NB4 (cell line): Measurements from ENCODE around the gene MUC5B.
A peak's percentile ranks its signal among the peaks of the same experiment; 100 is the strongest.

ENCODE experiments used
- DNase-seq: peaks from one replicate; pipeline ENCODE4 v3.0.0; 2010; ENCODE audit warnings: low read depth
- H3K4me3 ChIP-seq: one replicate; pipeline ENCODE4 v1.5.1; 2011; ENCODE audit warnings: mild to moderate bottlenecking, low read depth, low read length, moderate library complexity
- MYC ChIP-seq: IDR thresholded peaks from 2 replicates; pipeline ENCODE4 v1.6.1; 2011; ENCODE audit warnings: low read depth, low read length
- POLR2A ChIP-seq: IDR thresholded peaks from 2 replicates; pipeline ENCODE4 v1.6.1; 2011; ENCODE audit warnings: mild to moderate bottlenecking; ENCODE audit not compliant: insufficient read length; ENCODE audit errors: extremely low read depth
- TF ChIP-seq, protein P1 (sequence below): IDR thresholded peaks from 2 replicates; pipeline ENCODE4 v1.6.1; 2011; ENCODE audit warnings: low read depth, low read length
- TF ChIP-seq, protein P2 (sequence below): IDR thresholded peaks from one replicate; pipeline ENCODE4 v1.5.1; 2012; ENCODE audit warnings: low read depth, low read length

MUC5B gene

DNA sequence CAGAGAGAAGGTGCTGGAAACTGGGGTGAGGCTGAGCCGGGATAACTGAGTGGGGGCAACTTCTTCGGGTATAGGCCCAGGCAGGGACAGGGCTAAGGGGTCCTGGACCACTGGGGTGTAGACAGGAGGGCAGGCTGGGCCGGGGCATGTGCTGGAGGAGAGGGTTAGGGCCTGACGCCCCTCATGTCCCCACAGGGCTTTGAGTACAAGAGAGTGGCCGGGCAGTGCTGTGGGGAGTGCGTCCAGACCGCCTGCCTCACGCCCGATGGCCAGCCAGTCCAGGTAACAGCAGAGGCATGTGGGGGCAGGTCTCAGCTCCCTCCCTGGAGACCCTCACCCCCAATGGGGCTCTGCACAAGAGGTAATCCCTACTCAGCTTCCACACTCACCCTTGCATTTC lies 36.7 kb downstream of the MUC5B start:
- TF ChIP-seq, protein P1, sequence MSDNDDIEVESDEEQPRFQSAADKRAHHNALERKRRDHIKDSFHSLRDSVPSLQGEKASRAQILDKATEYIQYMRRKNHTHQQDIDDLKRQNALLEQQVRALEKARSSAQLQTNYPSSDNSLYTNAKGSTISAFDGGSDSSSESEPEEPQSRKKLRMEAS, result no peak
- TF ChIP-seq POLR2A, result no peak
- TF ChIP-seq, protein P2, sequence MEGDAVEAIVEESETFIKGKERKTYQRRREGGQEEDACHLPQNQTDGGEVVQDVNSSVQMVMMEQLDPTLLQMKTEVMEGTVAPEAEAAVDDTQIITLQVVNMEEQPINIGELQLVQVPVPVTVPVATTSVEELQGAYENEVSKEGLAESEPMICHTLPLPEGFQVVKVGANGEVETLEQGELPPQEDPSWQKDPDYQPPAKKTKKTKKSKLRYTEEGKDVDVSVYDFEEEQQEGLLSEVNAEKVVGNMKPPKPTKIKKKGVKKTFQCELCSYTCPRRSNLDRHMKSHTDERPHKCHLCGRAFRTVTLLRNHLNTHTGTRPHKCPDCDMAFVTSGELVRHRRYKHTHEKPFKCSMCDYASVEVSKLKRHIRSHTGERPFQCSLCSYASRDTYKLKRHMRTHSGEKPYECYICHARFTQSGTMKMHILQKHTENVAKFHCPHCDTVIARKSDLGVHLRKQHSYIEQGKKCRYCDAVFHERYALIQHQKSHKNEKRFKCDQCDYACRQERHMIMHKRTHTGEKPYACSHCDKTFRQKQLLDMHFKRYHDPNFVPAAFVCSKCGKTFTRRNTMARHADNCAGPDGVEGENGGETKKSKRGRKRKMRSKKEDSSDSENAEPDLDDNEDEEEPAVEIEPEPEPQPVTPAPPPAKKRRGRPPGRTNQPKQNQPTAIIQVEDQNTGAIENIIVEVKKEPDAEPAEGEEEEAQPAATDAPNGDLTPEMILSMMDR, result no peak
- no peak for TF ChIP-seq MYC
- H3K4me3 ChIP-seq, result no peak overlapping the region
- no peak for DNase-seq

DNA sequence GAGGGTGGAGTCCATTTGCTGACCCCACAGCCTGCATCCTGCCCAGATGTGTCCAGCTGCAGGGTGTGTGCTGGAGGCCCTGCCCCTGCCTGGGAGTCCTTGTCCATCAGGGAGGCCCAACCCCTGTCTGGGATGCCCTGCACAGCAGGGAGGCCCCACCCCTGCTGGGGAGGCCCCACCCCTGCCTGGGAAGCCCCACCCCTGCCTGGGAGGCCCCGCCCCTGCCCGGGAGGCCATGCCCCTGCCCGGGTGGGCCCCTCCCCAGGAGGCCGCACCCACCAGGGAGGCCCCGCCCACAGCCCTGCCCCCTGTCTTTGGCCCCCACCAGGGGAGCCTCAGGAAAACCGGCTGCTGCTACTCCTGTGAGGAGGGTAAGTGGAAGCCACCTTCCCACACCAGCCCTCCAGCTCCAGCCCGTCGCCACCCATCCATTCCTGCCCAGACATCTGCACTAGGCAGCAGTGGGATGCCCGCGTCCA lies 37.2 kb downstream of the MUC5B start:
- no peak overlapping the region for H3K4me3 ChIP-seq
- DNase-seq, result peak; percentile 31

DNA sequence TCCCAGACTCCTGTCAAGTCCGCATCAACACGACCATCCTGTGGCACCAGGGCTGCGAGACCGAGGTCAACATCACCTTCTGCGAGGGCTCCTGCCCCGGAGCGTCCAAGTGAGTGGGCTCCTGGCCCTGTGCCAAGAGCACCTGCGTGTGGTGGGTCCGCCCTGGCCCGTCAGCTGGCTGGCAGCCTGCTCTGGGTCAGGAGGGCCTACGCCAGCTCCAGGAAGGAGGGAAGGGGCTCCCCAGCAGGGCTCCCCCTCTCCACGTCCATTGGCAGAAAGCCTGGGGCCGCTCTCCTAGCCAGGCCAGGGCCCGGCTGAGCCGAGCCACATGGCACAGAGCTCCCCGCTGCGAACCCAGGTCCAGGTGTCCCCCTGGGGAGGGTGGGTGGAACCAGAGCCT lies 37.8 kb downstream of the MUC5B start:
- TF ChIP-seq POLR2A (no peak), MYC (no peak)
- TF ChIP-seq, protein P1, result no peak
- TF ChIP-seq, protein P2, result no peak
- no peak for DNase-seq
- H3K4me3 ChIP-seq, result no peak overlapping the region

More for the DNA sequence above, 37.2 kb downstream of the MUC5B start:
- TF ChIP-seq, protein P2, result no peak
- TF ChIP-seq POLR2A (no peak), MYC (no peak)
- TF ChIP-seq, protein P1, result no peak

DNA sequence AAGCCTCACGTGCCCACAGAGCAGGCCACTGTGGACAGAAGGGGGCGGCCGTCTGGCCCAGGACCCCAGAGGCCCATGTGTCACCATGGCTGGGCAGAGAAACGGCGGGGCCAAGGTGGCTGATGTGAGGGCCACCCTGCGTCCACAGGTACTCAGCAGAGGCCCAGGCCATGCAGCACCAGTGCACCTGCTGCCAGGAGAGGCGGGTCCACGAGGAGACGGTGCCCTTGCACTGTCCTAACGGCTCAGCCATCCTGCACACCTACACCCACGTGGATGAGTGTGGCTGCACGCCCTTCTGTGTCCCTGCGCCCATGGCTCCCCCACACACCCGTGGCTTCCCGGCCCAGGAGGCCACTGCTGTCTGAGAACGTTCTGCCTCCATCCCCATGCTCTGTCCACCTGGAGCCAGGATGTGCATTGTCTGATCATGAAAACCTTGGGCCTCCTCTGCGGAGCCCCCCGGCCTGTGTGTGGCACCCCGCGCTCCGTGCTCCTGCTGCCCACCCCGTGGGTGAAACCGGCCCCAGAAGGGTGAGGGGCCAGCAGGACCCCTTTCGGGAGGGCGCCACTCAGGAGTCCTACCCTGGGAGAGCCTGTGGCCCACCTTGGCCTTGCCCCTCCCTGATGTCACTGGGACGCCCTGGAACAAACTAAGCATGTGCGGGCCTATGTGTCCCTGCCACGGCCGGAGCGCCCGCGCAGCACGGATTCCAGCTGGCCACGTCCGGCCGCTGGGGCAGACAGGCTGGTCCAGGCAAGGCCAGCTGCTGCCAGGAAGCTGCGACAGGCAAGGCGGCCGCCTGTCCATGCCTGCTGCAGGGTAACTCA lies 38.6 kb downstream of the MUC5B start:
- TF ChIP-seq POLR2A, result no peak
- DNase-seq, result no peak
- no peak overlapping the region for H3K4me3 ChIP-seq

DNA sequence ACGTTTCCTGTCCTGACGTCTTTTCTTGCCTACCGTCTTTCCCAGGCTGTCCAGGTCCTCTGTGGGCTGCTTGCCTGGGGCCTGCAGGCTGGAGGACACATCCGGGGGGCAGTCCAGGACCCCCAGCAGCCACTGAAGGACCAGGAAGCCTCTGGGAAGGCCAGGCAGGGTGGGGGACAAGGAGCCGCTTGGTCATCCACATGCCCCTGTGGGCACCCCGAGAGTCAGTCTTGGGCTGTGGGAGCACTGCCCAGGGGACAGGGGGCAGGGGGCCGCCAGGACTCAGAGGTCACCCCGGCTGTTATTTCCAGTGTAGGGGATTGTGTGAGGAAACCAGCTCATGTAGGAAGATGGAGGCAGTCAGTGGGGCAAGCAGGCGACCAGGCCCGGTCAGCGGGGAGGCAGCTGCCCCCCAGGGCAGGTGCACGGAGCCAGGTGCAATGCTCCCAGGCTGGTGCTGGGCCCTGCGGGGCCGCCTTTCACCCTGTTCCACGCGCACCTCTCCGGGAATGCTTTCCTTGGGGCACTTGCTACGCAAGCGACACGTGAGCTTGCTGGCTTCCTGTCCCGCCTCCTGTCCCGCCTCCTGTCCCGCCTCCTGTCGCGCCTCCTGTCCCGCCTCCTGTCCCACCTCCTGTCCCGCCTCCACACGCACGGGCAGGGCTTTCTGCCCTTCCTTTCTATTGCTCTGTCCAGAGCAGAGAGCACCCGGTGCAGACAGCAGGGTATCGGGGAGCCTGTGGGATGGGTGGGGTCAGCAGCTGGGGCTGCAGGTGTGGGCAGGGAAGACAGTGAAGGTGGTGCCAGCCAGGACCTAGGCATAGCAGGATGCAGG lies 39.5 kb downstream of the MUC5B start:
- peak; percentile 88 for DNase-seq
- H3K4me3 ChIP-seq, result peak overlapping the region; percentile 42
- peak; percentile 72 for TF ChIP-seq POLR2A
- TF ChIP-seq, protein P1, result peak; percentile 80
- TF ChIP-seq, protein P2, result no peak
- peak; percentile 51 for TF ChIP-seq MYC

DNA sequence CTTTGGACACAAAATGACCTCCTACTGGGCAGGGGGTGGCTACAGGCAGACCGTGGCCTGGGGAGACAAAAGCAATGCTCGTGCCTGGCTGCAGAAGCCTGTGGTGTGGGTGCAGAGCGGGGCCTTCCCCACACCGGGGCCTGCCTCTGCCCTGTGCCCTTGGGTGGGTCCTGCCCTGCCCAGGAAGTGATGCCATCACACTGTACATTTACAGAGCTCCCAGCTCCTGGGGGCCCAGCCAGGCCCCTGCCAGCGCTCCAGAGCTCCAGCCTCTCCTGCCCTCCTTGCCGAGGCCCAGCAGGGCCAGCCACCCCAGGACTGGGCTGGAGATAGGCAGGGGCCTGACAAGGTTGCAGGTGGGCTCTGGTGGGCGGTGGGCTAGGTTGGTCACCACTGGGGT lies 40.1 kb downstream of the MUC5B start:
- no peak for DNase-seq
- TF ChIP-seq, protein P1, result no peak
- TF ChIP-seq POLR2A (no peak), MYC (no peak)
- TF ChIP-seq, protein P2, result no peak
- H3K4me3 ChIP-seq, result no peak overlapping the region
